Thyroid gland (tissue), 4 donors: ENCODE results near the gene ZGRF1. TPM values are rescaled to one million over a fixed set of nuclear protein-coding genes. Genes with fewer than 3 reads are reported as not detected.

Source experiments
- DNase-seq, 2 donors: peaks; one replicate each; pipeline ENCODE4 v3.0.0-alpha.2; 2019
- H3K27ac ChIP-seq, 3 donors: fragments of 200-600 bp; sonication (generic); 1 replicate in 2 of 3; 2 replicates in 1 of 3; pipeline ENCODE4 v1.5.1; 2016 to 2019; ENCODE audit warnings: mild to moderate bottlenecking in 1 of 3, moderate library complexity in 1 of 3
- H3K27me3 ChIP-seq: fragments of 200-600 bp; sonication (generic); one replicate; pipeline ENCODE4 v1.5.1; 2019
- H3K36me3 ChIP-seq, 2 donors: fragments of 200-600 bp; sonication (generic); one replicate each; pipeline ENCODE4 v1.5.1; 2016 to 2019
- H3K4me1 ChIP-seq, 2 donors: fragments of 200-600 bp; sonication (generic); one replicate each; pipeline ENCODE4 v1.5.1; 2017 to 2019
- H3K4me3 ChIP-seq, 3 donors: fragments of 200-600 bp; sonication (generic); replicated peaks in 1 of 3; 1 replicate in 2 of 3; 2 replicates in 1 of 3; pipeline ENCODE4 v1.5.1; 2016; ENCODE audit warnings: mild to moderate bottlenecking in 1 of 3
- H3K9me3 ChIP-seq: fragments of 200-600 bp; sonication (generic); one replicate; pipeline ENCODE4 v1.5.1; 2017
- CTCF ChIP-seq, 6 experiments: fragments of 200-600 bp in 3 of 6; fragments of 450-650 bp in 3 of 6; sonication (generic) in 3 of 6; IDR thresholded peaks; one replicate each; pipeline ENCODE4 v1.5.1; 2016 to 2019; ENCODE audit warnings: antibody characterized with exemption in 6 of 6, mild to moderate bottlenecking in 2 of 6, inconsistent platforms in 1 of 6, moderate library complexity in 1 of 6
- POLR2A ChIP-seq, 2 donors: fragments of 450-650 bp; IDR thresholded peaks; one replicate each; pipeline ENCODE4 v1.6.1; 2017; ENCODE audit warnings: antibody characterized with exemption in 2 of 2, mild to moderate bottlenecking in 2 of 2, moderate library complexity in 1 of 2
- WGBS, 2 donors: methylation state at CpG; one replicate each; pipeline ENCODE4 v1.1.5; 2017; 5-methylcytosine and 5-hydroxymethylcytosine counted together
- intact Hi-C: fragments of 100-400 bp; cut with DNase I; formaldehyde crosslinking; loops from one replicate; pipeline ENCODE4 v1.15.1; 2023
- total RNA-seq, 4 donors: library from RNA; depleted of rRNA; stranded (reverse); fragments of >200 nt; gene quantifications; one replicate each; pipeline ENCODE4 v1.2.3, GENCODE V29; 2016

The ZGRF1 gene
- total RNA-seq, 4 donors from 2014 or later, result 5.2 to 9.0 (median 6.5) TPM

DNA sequence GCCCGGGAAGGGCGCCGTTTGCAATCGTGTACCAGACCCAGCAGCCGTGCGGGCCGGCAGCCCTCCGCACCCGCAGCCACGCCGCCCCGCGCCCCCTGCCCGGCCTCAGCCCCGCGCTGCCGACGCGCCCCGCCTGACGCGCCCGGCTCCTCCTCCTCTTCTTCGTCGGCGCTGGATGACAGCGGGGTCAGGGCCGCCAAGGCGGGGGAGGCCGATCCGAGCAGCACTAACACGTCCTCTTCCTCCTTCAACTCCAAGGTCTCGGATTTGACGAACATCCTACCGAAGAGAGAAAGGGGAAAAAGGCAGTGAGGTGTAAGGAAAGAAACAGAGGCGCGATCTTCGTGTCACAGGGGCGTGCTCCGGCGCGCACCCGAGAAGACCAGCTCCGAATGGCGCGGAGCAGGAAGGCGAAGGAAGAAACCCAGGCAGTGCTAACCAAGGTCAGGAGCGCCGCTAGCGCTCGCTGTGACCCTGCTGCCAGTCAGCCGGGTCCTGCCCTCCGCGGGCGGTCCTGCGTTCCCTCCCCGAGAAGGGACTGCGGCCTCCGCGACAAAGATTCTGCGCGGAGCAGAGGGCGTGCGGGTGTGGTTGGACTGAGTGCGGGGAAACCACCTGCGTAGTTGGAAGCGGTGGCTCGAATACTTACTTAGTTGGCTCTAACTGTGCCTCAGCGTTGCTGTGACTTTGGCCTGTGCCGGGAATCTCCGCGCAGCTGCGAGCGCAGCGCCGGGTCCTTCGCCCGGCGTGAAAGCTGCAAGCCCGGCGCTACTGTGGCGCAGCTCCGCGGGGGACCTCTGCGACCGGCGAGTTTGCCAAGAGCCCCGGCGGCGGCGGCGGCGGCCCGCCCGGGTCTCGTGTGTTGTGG lies 121.3 kb downstream of the ZGRF1 start:
- 0 to 1% methylated on average over 15 to 33 of the region's 96 CpGs for WGBS, 2 donors
- intact Hi-C loops, result no loop called here

DNA sequence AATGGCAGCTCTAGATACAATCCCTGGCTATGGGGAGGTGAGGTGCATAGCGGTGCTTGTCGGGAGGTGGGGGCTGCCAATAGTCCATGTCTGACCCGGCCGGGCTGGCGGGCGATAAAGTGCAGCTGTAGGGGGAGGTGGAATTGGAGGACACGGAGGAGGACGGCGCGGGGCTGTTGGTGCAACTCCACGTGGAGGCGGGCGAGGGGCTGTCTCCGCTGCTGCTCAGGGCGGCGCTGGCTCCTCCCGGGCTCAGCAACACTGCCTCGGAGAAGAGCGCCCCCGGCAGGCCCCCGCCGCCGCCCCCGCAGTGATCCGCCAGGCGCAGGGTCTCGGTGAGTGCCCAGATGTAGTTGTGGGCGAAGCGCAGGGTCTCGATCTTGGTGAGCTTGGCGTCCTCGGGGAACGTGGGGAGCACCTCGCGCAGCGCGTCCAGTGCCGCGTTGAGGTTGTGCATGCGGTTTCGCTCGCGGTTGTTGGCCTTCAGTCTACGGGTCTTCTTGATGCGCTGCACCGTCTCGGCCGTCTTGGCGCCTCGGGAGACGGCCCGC lies 122.0 kb downstream of the ZGRF1 start:
- no peaks in the 10 kb centered on the region for H3K36me3 ChIP-seq
- H3K4me1 ChIP-seq, result peaks cover 32 to 38% of the 10 kb centered on the region in 2 donors
- peak overlapping the region in 1 of 3 donors; percentile 34 for H3K4me3 ChIP-seq
- intact Hi-C loops, result no loop called here
- DNase-seq, result no peak
- no peaks in the 10 kb centered on the region for H3K9me3 ChIP-seq
- H3K27ac ChIP-seq, result no peak overlapping the region
- 7 to 8% methylated on average over 10 to 11 of the region's 52 CpGs for WGBS, 2 donors
- TF ChIP-seq CTCF (IDR thresholded peaks at IDR 0.05) (no peak), POLR2A (IDR thresholded peaks at IDR 0.05) (no peak)
- H3K27me3 ChIP-seq, result peaks cover 70% of the 10 kb centered on the region

More for the DNA sequence above, 121.3 kb downstream of the ZGRF1 start:
- Histone ChIP-seq H3K4me3 (peak overlapping the region; percentile 12 to 38 (median 34)), H3K9me3 (no peaks in the 10 kb centered on the region), H3K4me1 (peaks cover 25 to 33% of the 10 kb centered on the region in 2 donors), H3K36me3 (no peaks in the 10 kb centered on the region), H3K27ac (no peak overlapping the region), H3K27me3 (peaks cover 71% of the 10 kb centered on the region)
- peak in 1 of 2 donors; percentile 32 for DNase-seq
- no peak for TF ChIP-seq CTCF (IDR thresholded peaks at IDR 0.05)
- TF ChIP-seq POLR2A (IDR thresholded peaks at IDR 0.05), result no peak

DNA sequence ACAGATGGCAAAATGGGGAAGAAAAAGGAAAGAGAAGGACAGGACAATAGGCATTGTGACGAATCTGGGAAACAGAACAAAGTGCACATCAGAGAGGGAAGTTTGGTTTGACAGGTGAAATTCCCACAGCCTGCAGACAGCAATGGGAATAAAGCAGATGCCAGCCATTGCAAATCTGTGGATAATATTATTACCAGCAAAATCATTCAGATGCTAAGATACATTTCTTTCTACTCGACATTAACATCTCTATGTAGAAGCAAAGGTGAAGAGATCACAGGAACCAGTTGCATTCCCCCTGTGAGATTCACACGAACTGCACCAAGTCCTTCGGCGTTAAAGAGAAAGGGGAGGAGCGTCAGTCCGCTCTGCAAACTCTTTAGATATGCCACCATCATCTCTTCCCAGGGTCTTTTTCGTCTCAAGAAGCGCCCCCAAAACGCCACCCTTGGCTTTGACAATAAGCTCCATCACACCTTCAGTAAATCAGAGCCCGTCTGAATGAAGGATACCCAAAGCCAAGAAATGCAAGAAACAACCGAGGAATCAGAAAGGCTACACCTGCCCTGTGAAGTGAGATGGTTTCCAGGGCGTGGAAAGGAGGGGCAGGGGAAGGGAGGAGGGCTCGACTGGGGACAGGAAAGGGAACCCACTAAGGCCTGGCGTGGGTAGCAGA lies 122.6 kb downstream of the ZGRF1 start:
- H3K36me3 ChIP-seq, result no peaks in the 10 kb centered on the region
- no peak overlapping the region for H3K27ac ChIP-seq
- peaks cover 38 to 44% of the 10 kb centered on the region in 2 donors for H3K4me1 ChIP-seq
- H3K27me3 ChIP-seq, result peaks cover 65% of the 10 kb centered on the region
- 5% methylated on average over 15 of the region's 15 CpGs for WGBS, 2 donors
- H3K4me3 ChIP-seq, result no peak overlapping the region
- H3K9me3 ChIP-seq, result no peaks in the 10 kb centered on the region
- no peak for DNase-seq
- intact Hi-C loops, result no loop called here
- TF ChIP-seq POLR2A (IDR thresholded peaks at IDR 0.05), result no peak
- no peak for TF ChIP-seq CTCF (IDR thresholded peaks at IDR 0.05)

DNA sequence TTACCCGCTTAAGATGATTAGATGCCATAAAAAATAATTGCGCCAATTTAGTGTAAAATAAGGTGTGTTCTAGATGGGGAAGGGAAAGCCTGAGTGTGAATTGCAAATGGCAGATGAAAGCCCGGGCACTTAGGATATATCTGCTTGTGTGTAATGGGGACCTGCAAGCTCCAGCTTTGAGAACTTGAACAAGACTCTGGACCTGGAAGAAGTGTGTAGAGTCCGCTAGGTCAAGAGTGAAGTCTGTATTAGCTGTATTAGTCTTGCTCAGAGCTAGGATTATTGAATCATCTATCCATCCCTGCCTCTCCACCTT lies 124.9 kb downstream of the ZGRF1 start:
- no peak overlapping the region for H3K27ac ChIP-seq
- DNase-seq, result no peak
- intact Hi-C loops, result no loop called here
- 61 to 72% methylated on average over 4 of the region's 4 CpGs for WGBS, 2 donors
- H3K9me3 ChIP-seq, result no peaks in the 10 kb centered on the region
- H3K27me3 ChIP-seq, result peaks cover 56% of the 10 kb centered on the region
- no peak overlapping the region for H3K4me3 ChIP-seq
- peaks cover 38 to 41% of the 10 kb centered on the region in 2 donors for H3K4me1 ChIP-seq
- TF ChIP-seq POLR2A (IDR thresholded peaks at IDR 0.05), result no peak
- TF ChIP-seq CTCF (IDR thresholded peaks at IDR 0.05), result no peak
- no peaks in the 10 kb centered on the region for H3K36me3 ChIP-seq
